Stimulated activated CD8-positive, alpha-beta memory T cell treated with anti-CD3 and anti-CD28 coated beads, Interleukin-7, amount 100 ng/mL, for 1 hour (primary cell): ENCODE results near the gene PAK4.

Experiments used
- DNase-seq, 2 donors: peaks; one replicate each; pipeline ENCODE4 v3.0.0-alpha.2; 2020; ENCODE audit warnings: low read depth in 2 of 2

The PAK4 gene

GRCh38 chr19:39165857-39166256 lies 40.3 kb downstream of the PAK4 start:
- DNase-seq: no peak

DNA sequence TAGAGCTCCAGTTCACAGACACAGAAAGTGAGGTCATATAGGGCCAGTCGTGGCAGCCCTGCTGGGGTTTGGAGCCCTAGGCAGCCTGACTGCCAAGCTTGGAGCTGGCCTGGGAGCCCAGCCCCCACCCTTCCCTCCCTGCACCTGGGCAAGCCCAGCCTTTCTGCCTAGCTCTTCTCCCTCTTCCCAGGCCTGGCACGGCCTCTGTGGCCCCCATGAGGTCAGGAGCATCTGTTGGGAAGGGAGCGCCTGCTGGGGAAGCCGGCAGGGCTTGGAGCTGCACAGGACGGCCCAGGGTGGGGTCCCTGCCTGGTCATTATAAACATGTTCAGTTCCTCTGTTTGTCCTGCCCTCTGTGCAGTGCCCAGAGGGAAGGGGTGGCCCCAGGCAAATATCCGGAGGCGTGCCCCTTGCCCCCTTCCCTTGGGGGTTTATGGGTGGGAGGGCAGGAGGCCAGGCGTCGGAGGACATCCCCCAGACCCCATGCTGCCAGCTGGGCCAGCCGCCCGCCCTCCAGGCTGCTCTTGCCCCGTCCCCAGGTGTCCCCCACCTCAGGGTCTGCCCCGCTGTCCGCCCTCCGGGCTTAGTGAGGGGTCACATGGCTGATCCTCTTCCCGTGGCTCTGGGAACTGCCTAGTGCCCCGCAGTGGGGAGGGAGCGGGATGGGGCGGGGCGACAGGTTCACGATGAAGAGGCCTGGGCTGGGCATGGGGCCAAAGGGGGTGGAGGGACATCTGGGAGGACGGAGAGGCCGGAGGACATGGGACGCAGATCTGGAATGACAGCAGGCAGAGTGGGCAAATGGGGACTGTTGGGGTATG lies 41.2 kb downstream of the PAK4 start:
- no peak for DNase-seq

DNA sequence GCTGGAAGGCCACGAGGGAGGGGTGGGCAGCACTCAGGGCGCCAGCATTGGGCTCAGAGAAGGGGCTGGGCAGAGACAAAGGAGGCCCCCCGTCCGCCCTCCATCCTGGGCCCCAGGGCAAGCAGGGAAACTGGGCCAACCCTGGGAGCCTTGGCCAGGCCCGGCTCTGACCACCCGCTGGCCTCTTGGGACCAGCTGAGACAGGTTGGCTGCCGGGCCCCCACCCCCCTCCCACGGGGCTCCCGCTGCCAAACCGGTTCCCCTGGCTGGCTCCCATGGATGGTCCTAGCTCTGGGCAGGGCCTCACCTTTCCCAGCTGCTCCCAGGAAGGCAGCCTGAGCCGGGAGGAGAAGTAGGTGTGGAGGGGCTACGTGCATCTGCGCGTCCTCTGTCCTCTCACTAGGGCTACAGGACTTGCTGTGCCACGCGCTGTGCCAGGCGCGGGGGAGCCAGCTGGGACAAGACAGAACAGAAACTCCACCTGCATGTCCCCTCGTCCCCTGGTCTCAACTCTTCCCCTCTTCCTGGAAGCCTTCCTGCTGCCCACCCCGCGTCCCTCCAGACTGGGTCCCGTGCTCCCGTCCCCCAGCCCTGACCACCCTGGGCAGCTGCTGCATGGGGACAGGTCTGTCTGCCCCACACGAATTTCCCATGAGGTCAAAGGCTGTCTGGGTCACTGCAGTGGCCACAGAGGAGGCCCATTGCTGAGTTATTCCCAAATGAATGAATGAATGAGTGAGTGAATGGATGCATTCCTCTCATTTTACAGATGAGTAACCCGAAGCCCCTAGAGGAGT lies 42.1 kb downstream of the PAK4 start:
- DNase-seq: no peak

DNA sequence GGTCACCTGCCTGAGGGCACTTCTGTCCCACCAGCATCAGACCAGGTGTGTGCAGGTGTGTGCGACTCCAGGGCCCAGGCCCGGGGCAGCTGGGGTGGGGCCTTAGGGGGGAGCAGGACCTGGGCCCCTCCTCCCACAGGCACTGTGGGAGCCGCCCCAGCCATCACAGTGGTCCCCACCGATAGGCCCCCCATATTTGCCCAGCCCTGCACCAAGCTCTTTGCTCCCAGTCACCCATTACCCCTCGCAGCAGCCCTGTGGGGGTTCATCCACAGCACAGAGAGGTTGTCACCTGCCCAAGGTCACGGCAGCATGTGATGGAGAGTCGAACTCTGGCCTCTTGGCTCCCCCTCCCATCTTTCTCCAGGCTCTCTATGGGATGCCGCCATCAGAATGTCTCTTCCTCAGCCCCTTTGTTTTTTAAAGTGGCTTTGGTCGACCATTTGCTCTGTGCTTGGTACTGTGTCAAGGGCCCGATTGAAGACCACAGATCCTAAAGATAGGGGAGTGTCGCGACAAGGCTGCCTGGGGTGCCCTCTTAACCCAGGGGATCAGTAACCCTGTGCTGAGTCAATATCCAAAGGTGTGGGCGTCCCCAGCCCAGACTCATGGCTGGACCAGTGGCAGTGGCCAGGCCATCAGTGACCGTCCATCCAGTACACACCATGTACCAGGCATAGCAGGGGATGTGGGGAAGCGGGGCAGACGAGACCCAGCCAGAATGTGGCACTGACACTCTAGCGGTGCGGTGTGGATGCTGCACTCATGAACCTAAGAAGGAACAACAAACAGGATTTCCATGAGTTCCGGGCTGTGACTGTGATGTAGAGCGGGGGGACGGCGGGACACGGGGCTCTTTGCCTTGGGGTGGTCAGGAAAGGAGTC lies 42.9 kb downstream of the PAK4 start:
- no peak for DNase-seq

DNA sequence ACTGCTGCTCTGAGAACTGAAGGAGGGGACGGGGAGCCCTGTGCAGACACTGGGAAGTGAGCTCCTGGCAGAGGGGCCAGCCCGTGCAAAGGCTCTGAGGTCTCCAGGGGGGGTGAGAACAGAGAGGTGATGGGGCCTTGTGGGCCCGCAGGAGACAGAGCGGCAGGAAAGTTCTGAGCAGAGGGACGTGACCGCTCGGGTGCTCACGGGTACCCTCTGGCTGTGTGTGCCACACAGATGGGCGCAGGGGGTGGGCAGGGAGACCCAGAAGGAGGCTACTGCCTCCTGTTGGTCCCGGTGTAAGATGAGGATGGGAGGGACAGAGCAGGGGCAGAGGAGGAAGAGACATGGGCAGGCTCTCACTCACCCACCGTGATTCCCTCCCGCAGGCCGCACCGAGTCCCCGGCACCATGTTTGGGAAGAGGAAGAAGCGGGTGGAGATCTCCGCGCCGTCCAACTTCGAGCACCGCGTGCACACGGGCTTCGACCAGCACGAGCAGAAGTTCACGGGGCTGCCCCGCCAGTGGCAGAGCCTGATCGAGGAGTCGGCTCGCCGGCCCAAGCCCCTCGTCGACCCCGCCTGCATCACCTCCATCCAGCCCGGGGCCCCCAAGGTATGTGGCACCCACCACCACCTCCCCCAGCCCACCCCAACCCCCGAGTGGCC lies 43.7 kb downstream of the PAK4 start:
- no peak for DNase-seq

DNA sequence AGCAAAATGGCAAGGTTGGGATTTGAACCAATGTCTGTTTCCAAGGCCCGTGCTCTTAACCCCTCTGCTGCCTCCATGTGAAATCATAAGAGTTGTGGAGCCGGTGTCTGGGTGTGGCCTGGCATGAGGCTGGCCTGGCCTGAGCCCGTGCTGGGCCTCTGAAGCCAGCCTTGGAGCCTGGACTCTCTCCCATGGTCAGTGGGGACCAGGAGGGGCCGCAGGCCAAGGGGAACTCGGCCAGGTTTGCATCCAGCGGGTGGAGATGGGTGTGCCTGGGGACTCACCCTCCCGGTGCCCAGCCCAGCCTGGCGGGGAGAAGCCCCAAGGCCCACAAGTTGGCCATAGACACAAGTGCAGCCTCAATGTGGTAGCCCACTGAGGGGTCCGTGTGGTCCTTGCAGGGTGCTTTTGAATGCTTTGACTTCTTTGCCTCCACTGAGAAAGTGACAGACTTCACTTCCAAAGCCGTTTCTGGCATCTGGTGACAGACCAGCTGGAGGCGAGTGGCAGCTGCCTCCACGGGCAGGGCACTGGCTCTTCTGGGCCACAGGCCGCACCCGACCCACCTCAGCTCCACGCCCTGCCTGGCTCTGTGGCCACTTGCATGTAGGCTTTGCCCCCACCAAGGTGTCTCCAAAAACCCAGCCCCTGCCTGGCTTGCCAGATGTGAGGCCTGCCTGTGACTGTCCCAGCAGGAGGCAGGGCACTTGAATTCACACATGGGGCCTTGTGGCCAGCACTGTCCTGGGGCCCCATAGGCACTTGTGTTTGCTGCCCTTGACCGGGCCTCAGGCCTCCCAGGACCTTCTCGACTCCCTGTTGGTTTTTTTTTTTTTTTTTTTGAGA lies 45.0 kb downstream of the PAK4 start:
- DNase-seq: no peak

- DNase-seq: no peak
Measured at GRCh38 chr19:39171479-39172465, 46.2 kb downstream of the PAK4 start.

DNA sequence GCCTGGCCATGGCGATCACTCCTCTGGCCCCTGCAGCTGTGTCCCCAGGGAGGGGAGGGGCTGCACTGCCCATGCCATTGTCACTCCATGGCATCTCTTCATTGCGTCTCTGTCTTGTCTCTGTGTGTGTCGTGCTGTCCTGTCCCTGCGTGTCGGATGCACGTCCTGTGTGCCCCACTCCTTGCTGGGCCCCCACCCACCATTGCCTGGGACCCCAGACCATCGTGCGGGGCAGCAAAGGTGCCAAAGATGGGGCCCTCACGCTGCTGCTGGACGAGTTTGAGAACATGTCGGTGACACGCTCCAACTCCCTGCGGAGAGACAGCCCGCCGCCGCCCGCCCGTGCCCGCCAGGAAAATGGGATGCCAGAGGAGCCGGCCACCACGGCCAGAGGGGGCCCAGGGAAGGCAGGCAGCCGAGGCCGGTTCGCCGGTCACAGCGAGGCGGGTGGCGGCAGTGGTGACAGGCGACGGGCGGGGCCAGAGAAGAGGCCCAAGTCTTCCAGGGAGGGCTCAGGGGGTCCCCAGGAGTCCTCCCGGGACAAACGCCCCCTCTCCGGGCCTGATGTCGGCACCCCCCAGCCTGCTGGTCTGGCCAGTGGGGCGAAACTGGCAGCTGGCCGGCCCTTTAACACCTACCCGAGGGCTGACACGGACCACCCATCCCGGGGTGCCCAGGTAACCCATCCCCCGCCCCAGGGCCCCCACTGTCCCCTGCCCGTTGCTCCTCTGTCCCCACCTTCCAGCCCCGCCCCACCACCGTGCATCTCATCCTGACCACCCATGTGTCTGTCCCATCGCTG lies 47.3 kb downstream of the PAK4 start:
- DNase-seq: no peak

- no peak for DNase-seq
Measured at GRCh38 chr19:39173502-39173991, 48.0 kb downstream of the PAK4 start.

- no peak for DNase-seq
Measured at GRCh38 chr19:39174142-39174541, 48.6 kb downstream of the PAK4 start.

GRCh38 chr19:39174558-39175544 lies 49.3 kb downstream of the PAK4 start:
- no peak for DNase-seq

DNA sequence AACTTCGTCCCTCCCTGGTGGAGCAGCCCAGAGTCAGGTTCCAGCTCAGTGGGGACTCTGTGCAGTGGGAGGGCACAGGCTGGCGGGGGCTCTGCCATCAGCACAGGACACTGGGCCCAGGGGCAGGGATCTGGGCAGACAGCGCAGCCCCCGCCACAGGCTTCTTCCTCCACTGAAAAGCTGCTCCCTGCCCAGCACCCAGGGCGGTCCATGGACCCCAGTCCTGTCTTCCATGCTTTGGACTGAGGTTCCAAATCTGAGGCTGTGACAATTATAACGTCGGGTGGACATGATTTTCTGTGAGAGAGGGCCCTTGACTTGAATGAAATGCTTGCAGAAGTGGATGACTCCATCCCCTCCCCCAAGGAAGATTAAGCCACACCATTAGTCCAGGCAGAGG lies 50.0 kb downstream of the PAK4 start:
- DNase-seq: no peak

DNA sequence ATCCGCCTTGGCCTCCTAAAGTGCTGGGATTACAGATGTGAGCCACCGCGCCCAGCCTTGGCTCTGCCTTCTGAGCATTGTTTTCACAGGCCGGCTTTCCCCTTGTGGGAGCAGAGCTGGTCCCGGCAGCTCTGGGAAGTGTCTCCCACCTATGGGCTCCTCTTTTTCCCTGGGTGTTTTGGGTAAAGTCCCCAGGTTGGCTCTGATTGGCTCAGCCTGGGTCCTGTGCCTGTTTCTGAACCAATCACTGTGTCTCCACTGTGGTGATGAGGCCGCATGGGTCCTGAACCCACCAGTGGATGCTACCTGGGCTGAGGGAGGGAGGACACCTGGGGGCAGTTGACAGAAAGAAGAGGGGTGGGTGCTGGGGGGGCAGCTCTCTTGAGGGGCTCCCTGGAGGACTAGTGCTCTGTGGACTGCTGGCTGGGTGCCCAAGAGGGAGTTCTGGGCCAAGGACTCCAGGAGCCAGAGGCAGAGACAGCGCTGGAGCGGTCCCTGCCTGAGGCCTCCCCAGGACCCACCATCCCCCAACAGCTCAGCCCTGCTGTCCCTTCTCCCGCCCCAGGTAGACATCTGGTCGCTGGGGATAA lies 51.6 kb downstream of the PAK4 start:
- no peak for DNase-seq

DNA sequence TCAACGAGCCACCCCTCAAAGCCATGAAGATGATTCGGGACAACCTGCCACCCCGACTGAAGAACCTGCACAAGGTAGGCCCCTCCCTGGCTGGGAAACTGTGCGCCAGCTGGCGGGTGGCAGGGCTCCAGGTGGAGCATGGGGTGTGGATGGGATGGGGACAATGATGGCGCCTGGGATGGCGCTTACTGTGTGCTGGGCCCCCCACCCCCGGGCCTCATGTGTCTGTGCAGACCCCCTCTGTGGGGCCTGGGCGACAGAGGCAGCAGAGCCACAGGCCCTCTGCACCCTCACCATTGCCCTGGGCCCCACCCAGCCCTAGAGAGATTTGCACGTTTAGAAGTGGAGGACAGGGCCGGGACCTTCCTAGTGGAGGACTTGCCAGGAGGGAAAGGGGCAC lies 52.1 kb downstream of the PAK4 start:
- no peak for DNase-seq

DNA sequence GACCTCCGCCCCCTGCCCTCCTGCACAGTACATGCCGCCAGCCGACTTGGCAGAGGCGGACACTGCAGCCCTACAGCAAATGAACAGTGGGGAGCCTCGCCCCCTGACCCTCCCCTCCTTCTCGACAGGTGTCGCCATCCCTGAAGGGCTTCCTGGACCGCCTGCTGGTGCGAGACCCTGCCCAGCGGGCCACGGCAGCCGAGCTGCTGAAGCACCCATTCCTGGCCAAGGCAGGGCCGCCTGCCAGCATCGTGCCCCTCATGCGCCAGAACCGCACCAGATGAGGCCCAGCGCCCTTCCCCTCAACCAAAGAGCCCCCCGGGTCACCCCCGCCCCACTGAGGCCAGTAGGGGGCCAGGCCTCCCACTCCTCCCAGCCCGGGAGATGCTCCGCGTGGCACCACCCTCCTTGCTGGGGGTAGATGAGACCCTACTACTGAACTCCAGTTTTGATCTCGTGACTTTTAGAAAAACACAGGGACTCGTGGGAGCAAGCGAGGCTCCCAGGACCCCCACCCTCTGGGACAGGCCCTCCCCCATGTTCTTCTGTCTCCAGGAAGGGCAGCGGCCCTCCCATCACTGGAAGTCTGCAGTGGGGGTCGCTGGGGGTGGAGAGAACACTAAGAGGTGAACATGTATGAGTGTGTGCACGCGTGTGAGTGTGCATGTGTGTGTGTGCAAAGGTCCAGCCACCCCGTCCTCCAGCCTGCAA lies 52.9 kb downstream of the PAK4 start:
- no peak for DNase-seq

DNA sequence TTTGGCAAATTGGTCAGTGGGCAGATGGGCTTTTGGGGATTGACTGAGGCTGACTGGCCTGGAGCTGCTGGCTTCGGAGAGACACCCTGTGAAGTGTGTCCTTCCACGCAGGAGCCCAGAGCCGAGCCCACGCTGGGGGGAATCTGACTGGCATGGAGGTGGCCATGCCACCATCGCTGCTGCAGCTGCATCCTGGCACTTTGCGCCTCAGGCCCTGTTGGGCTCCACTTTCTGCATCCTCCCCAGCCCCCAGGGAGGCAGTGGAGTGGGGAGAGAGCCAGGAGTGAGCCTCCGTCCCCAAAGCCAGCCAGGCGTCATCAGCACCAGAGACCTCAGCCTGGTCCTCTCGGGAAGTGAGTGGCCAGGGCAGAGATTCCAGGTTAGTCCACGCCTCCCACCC lies 54.2 kb downstream of the PAK4 start:
- DNase-seq: no peak
